Measurements from ENCODE around the gene ATP10A.

DNA sequence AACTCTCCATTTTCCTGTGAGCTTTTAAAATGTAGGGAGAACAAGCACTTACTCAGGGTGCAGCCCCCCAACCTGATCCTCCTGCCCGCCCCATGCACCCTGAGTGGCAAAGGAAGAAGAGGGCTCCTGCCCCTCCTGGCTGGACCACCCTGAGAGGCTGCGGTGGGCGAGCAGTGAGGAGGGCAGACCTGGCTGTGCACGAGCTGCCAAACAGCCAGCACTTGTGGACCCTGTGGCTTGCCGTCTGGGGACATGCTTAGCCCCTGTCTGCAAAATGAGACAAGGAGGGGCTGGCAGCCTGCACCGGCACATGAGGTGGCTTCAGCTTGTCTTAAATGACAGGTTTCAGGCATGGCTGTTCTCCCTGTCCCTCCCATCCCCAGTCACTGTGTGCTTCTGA, 18.6 kb downstream of the ATP10A start:
- TF ChIP-seq CTCF (IDR thresholded peaks at IDR 0.05) (no peak), POLR2A (IDR thresholded peaks at IDR 0.05) (no peak)

All from heart left ventricle (tissue), 13 donors.